BJ (cell line): Measurements from ENCODE around the gene CINP. TPM values are rescaled to one million over a fixed set of nuclear protein-coding genes. Genes with fewer than 3 reads are reported as not detected.
"Not testable (repeated sequence)": the region's sequence is repeated elsewhere in the genome, so short reads cannot be mapped to it uniquely, and the experiment has no call there.

Experiments
- CTCF ChIA-PET: fragments of 350-600 bp; formaldehyde crosslinking; extraction: SDS; loops from one replicate; lab custom pipeline; 2021; ENCODE audit warnings: antibody characterized with exemption, inconsistent platforms; lab: Yijun Ruan, JAX
- POLR2A ChIA-PET: fragments of 300-600 bp; sonication (Branson Sonifier 250); formaldehyde crosslinking; extraction: SDS; loops from one replicate; lab custom pipeline; 2021; ENCODE audit warnings: antibody characterized with exemption; lab: Charles Lee
- DNase-seq: peaks from one replicate; pipeline ENCODE4 v3.0.0-alpha.2; 2011; ENCODE audit warnings: low read depth
- H3K27me3 ChIP-seq: 2 replicates; pipeline ENCODE4 v1.6.0; 2011; ENCODE audit warnings: low read length; ENCODE audit not compliant: control insufficient read depth, insufficient read depth
- H3K36me3 ChIP-seq: 2 replicates; pipeline ENCODE4 v1.5.1; 2011; ENCODE audit warnings: low read length; ENCODE audit not compliant: control insufficient read depth, insufficient read depth
- H3K4me3 ChIP-seq: 2 replicates; pipeline ENCODE4 v1.5.1; 2011; ENCODE audit warnings: low read depth, mild to moderate bottlenecking, control low read depth, low read length
- polyA plus RNA-seq: library from polyadenylated mRNA; depleted of rRNA; stranded (reverse); fragments of >200 nt; gene quantifications from 2 replicates; pipeline ENCODE4 v1.2.3, GENCODE V29; 2011
- TF ChIP-seq, protein P1 (sequence below): IDR thresholded peaks from 2 replicates; pipeline ENCODE4 v1.5.1; 2011; ENCODE audit warnings: low read depth, mild to moderate bottlenecking, control low read depth, inconsistent platforms, low read length, moderate library complexity; ENCODE audit not compliant: insufficient read depth

The CINP gene
- polyA plus RNA-seq, 1 experiment = 49.1 TPM

DNA sequence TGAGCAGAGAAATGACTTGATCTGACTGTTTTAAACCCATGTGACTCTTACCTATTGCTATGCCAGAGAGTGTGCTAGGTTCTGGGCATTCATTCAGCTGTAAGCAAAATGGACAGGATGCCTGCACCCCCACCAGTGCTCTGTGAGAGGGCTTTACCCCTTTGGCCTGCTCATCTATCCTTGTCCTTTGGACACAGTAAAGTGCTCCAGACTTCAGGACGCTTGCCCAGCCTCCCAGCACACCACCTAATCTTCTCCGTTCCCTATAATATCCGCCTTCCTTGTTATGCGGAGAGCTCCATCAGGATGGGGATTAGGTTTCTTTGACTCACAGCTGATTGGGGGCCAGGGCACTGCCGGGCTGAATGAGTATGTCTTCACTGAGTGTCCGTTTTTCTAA is 47.6 kb downstream of the CINP start:
- Histone ChIP-seq H3K36me3 (no peaks in the 10 kb centered on the region), H3K4me3 (no peak overlapping the region), H3K27me3 (no peaks in the 10 kb centered on the region)
- TF ChIP-seq, protein P1, sequence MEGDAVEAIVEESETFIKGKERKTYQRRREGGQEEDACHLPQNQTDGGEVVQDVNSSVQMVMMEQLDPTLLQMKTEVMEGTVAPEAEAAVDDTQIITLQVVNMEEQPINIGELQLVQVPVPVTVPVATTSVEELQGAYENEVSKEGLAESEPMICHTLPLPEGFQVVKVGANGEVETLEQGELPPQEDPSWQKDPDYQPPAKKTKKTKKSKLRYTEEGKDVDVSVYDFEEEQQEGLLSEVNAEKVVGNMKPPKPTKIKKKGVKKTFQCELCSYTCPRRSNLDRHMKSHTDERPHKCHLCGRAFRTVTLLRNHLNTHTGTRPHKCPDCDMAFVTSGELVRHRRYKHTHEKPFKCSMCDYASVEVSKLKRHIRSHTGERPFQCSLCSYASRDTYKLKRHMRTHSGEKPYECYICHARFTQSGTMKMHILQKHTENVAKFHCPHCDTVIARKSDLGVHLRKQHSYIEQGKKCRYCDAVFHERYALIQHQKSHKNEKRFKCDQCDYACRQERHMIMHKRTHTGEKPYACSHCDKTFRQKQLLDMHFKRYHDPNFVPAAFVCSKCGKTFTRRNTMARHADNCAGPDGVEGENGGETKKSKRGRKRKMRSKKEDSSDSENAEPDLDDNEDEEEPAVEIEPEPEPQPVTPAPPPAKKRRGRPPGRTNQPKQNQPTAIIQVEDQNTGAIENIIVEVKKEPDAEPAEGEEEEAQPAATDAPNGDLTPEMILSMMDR = no peak
- ChIA-PET POLR2A (no interaction called here), CTCF (interaction anchor here (0.6 to 3.3 kb wide), 18 partner anchors 10 to 605 kb away, joined by 3 to 41 read pairs (median 4); partner anchors contain the start of genes MOK and WDR20)
- no peak for DNase-seq

DNA sequence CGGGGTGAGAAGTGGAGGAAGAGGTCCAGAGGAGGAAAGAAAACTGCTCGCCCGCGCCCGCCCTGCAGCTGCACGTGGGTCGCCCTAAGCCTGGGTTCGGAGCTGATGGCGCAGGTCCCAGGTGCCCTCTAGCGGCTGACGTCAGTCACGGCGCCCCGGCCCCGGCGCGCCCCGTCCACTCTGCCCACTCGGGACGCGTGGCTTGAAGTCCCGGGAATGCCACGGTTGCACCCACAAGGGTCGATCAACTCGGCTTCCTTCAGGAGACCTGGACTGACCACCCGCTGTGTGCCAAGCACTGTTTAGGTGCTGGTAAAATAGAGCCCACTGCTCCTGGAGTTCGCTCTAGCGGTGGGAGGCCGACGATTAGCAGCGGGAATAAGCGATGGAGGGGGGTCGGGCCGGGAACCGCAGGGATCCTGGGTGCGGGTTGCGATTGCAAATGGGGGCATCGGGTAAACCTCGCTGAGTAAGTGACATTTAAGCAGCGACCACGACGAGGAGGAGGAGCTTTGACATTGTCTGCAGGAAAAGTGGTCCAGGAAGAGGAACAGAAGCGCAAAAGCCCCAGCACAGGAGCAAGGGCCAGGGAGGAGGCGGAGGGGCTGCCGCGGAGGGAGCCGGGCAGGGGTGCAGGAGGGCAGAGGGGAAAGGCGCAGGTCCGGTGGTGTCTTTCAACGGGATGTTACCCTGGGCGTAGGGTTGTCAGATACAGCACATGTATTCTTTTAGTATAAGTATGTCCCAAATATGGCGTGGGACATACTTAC is 48.3 kb downstream of the CINP start:
- ChIA-PET CTCF (interaction anchor here (0.6 to 3.3 kb wide), 36 partner anchors 9 to 604 kb away, joined by 3 to 41 read pairs (median 4); partner anchors contain the start of genes MOK and WDR20), POLR2A (interaction anchor here (0.6 kb wide), 1 partner anchor 113 kb away, joined by 5 read pairs; no protein-coding TSS in a partner anchor)
- Histone ChIP-seq H3K4me3 (peak overlapping the region; percentile 39), H3K36me3 (no peaks in the 10 kb centered on the region), H3K27me3 (no peaks in the 10 kb centered on the region)
- TF ChIP-seq, protein P1 = peak; percentile 98
- no peak for DNase-seq

DNA sequence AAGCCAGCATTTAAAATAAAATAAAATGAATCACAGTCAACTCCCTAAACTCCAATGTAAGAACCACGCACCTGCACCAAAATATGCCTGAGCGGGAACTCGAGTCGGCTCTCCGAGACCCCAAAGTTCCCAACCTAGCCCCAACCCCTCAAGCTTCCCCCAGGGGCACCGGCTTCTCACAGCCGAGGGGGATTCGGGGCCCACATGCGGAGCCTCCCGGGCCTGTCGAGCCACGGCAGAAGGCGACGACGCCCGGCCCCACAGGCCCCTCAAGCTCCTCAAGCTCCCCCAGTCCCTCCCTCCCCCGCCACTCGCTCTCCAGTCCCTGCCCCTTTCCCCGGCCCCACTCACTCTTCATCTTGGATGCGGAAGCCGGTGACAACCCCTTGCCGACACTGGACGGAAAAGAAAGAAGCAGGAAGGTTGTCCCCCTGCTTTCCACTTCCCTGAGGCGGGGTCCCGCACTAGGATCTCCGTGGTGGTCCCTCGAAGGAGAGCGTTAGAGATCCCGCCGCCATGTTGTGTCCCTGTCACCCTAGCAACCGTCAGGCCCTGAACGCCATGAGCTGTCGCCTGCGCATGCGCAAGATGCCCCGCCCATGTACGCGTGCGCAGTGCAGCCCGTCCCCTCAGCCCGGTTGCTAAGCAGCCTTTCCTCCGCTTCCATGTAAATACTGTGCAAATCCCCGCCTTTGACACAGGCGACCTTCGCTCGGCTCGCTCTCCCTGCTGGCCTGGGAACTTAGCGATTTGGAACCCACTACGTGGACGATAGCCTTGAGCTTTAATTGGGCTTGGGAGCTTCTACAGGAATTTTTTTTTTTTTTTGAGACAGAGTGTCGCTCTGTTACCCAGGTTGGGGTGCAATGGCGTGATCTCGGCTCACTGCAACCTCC is 57.8 kb downstream of the CINP start, which contains the start of gene MOK:
TSS of gene MOK (minus strand) at position 554 of the 896 bp plus-strand sequence. CDS start at position 358, 196 bp downstream.
- Histone ChIP-seq H3K36me3 (no peaks in the 10 kb centered on the region), H3K4me3 (peak within 1 kb of the TSS; percentile 62), H3K27me3 (no peaks in the 10 kb centered on the region)
- ChIA-PET POLR2A (no interaction called here), CTCF (interaction anchor here (0.6 to 3.0 kb wide), 4 partner anchors 10 to 141 kb away, joined by 4 to 25 read pairs (median 11); no protein-coding TSS in a partner anchor)
- DNase-seq = peak; percentile 94
- TF ChIP-seq, protein P1 = no peak

DNA sequence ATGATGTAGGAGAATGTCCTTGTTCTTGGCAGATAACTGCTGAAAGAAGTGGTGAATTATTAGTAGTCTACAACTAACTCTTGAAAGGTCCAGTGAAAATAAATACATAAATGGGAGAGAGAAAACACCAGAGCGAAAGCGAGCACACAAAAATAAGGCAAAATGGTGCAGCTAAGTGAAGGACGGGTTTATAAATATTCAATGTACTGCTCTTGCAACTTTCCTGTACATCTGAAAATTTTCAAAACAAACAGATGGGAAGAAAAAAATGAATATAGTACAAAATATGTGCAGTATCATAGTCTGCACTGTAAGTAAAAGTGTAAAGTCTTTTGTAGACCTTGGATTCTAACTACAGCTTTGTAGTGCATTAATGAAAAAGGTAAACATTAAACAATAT is 59.0 kb downstream of the CINP start:
- DNase-seq = no peak
- Histone ChIP-seq H3K4me3 (no peak overlapping the region), H3K27me3 (no peaks in the 10 kb centered on the region), H3K36me3 (no peaks in the 10 kb centered on the region)
- ChIA-PET POLR2A (no interaction called here), CTCF (interaction anchor here (0.9 to 3.0 kb wide), 4 partner anchors 9 to 67 kb away, joined by 4 to 25 read pairs (median 12); no protein-coding TSS in a partner anchor)
- TF ChIP-seq, protein P1 = no peak

DNA sequence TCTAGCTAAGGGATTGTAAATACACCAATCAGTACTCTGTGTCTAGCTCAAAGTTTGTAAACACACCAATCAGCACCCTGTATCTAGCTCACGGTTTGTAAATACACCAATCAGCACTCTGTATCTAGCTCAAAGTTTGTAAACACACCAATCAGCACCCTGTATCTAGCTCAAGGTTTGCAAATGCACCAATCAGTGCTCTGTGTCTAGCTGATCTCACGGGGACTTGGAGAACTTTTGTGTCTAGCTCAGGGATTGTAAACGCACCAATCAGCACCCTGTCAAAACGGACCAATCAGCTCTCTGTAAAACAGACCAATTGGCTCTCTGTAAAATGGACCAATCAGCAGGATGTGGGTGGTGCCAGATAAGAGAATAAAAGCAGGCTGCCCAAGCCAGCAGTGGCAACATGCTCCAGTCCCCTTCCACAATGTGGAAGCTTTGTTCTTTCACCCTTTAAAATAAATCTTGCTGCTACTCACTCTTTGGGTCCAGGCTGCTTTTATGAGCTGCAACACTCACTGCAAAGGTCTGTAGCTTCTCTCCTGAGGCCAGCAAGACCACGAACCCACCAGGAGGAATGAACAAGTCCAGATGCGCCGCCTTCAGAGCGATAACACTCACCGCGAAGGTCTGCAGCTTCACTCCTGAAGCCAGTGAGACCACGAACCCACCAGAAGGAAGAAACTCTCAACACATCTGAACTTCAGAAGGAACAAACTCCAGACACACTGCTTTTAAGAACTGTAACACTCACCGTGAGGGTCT is 64.2 kb downstream of the CINP start:
- H3K4me3 ChIP-seq, POLR2A ChIA-PET, H3K27me3 ChIP-seq, DNase-seq, H3K36me3 ChIP-seq: not testable (repeated sequence)
- CTCF ChIA-PET = interaction anchor here (0.6 to 1.4 kb wide), 2 partner anchors 18 to 33 kb away, joined by 3 read pairs; no protein-coding TSS in a partner anchor
